ENCODE measurements around the gene SRC. TPM values are rescaled to one million over a fixed set of nuclear protein-coding genes. Genes with fewer than 3 reads are reported as not detected.

SRC gene
- polyA plus RNA-seq, 1 donor, result 165 TPM

Other genes with a start within 250 kb of the SRC start
- 177 TPM for gene RPN2, start 166.8 kb upstream of the SRC start, polyA plus RNA-seq
- 3.6 TPM for gene MROH8, start 166.6 kb upstream of the SRC start, polyA plus RNA-seq
- gene GHRH, start 84.3 kb upstream of the SRC start, polyA plus RNA-seq, result 0.79 TPM
- gene MANBAL, start 56.5 kb upstream of the SRC start, polyA plus RNA-seq, result 58.4 TPM
- gene NNAT, start 175.1 kb downstream of the SRC start, polyA plus RNA-seq, result 75.8 TPM
- gene BLCAP, start 181.7 kb downstream of the SRC start, polyA plus RNA-seq, result 86.6 TPM

Measured in large intestine (tissue), 1 donor.